H1 (cell line): ENCODE measurements around the gene TSC22D1. TPM values are rescaled to one million over a fixed set of nuclear protein-coding genes. Genes with fewer than 3 reads are reported as not detected.

Experiments used
- CTCF ChIA-PET: fragments of 300-600 bp; sonication (Branson Sonifier 250); formaldehyde crosslinking; loops from one replicate; lab custom pipeline; 2021; ENCODE audit not compliant: partially characterized antibody; lab: Charles Lee
- POLR2A ChIA-PET: fragments of 300-600 bp; sonication (Branson Sonifier 250); formaldehyde crosslinking; loops from one replicate; lab custom pipeline; 2021; ENCODE audit warnings: inconsistent platforms; ENCODE audit not compliant: partially characterized antibody; lab: Charles Lee
- DNase-seq, 2 experiments: peaks; one replicate each; pipeline versions ENCODE4 v3.0.0 to v3.0.0-alpha.2; 2010 to 2022; ENCODE audit warnings: low spot score in 2 of 2, low read depth in 1 of 2, mixed read lengths in 1 of 2
- FAIRE-seq: peaks from 2 replicates; lab custom pipeline; 2011; peaks lifted over from hg19 to GRCh38; lab: Jason Lieb, UNC
- H2AFZ ChIP-seq: 2 replicates; pipeline ENCODE4 v1.8.1; 2012; ENCODE audit warnings: low read length, inconsistent platforms
- H2AK5ac ChIP-seq: 2 replicates; pipeline ENCODE4 v1.6.1; 2013; ENCODE audit warnings: low read depth, low read length
- H2BK120ac ChIP-seq: replicated peaks from 2 replicates; pipeline ENCODE3; 2013; ENCODE audit warnings: low read depth, low read length, inconsistent platforms
- H2BK12ac ChIP-seq: 2 replicates; pipeline ENCODE4 v1.6.1; 2013; ENCODE audit warnings: low read depth, low read length
- H2BK15ac ChIP-seq: 2 replicates; pipeline ENCODE4 v1.6.1; 2013; ENCODE audit warnings: low read length
- H2BK20ac ChIP-seq: 2 replicates; pipeline ENCODE4 v1.6.1; 2013; ENCODE audit warnings: low read length
- H2BK5ac ChIP-seq: 2 replicates; pipeline ENCODE4 v1.6.1; 2013; ENCODE audit warnings: low read depth, low read length
- H3K14ac ChIP-seq: 2 replicates; pipeline ENCODE4 v1.6.1; 2013; ENCODE audit warnings: inconsistent platforms; ENCODE audit not compliant: insufficient read length
- H3K18ac ChIP-seq: 2 replicates; pipeline ENCODE4 v1.6.1; 2013; ENCODE audit warnings: low read length; ENCODE audit errors: extremely low read depth
- H3K23ac ChIP-seq: 2 replicates; pipeline ENCODE4 v1.6.1; 2013; ENCODE audit warnings: inconsistent platforms; ENCODE audit not compliant: insufficient read length
- H3K23me2 ChIP-seq: 2 replicates; pipeline ENCODE4 v1.6.1; 2013; ENCODE audit warnings: low read depth, low read length
- H3K27ac ChIP-seq: 2 replicates; pipeline ENCODE4 v1.6.1; 2011; ENCODE audit warnings: low read depth, low read length, inconsistent platforms
- H3K27me3 ChIP-seq, 4 experiments: replicated peaks in 1 of 4; 1 replicate in 1 of 4; 2 replicates in 3 of 4; pipeline versions ENCODE4 v1.6.1 to v1.8.1; 2011 to 2013; ENCODE audit warnings: low read length in 3 of 4, mild to moderate bottlenecking in 3 of 4, inconsistent platforms in 2 of 4, mixed read lengths in 2 of 4, moderate library complexity in 1 of 4; ENCODE audit not compliant: control insufficient read depth in 3 of 4, insufficient read depth in 3 of 4; ENCODE audit errors: extremely low read depth in 1 of 4
- H3K36me3 ChIP-seq, 4 experiments: 2 replicates each; pipeline versions ENCODE4 v1.6.1 to v1.8.1; 2011 to 2013; ENCODE audit warnings: mild to moderate bottlenecking in 4 of 4, low read length in 3 of 4, moderate library complexity in 2 of 4, control low read depth in 1 of 4, inconsistent platforms in 1 of 4; ENCODE audit not compliant: insufficient read depth in 4 of 4, control insufficient read depth in 2 of 4
- H3K4ac ChIP-seq: replicated peaks from 2 replicates; pipeline ENCODE3; 2013; ENCODE audit warnings: low read length, low read depth, mixed read lengths, inconsistent platforms; ENCODE audit not compliant: insufficient read length
- H3K4me1 ChIP-seq, 4 experiments: replicated peaks in 1 of 4; 1 replicate in 1 of 4; 2 replicates in 3 of 4; pipeline versions ENCODE4 v1.6.1 to v1.8.1; 2011 to 2013; ENCODE audit warnings: low read length in 3 of 4, inconsistent platforms in 2 of 4, mixed read lengths in 1 of 4; ENCODE audit not compliant: insufficient read depth in 4 of 4, control insufficient read depth in 3 of 4
- H3K4me2 ChIP-seq, 2 experiments: 2 replicates each; pipeline versions ENCODE4 v1.6.1 to v1.8.1; 2011 to 2013; ENCODE audit warnings: low read depth in 2 of 2, low read length in 2 of 2, control low read depth in 1 of 2, inconsistent platforms in 1 of 2, mild to moderate bottlenecking in 1 of 2; ENCODE audit not compliant: insufficient read depth in 1 of 2
- H3K4me3 ChIP-seq, 4 experiments: fragments of 200-600, 300-600 bp in 1 of 4; sonication (generic), shearing (Covaris generic), sonication (Bioruptor Twin) in 1 of 4; 2 replicates each; pipeline versions ENCODE4 v1.5.1 to v1.8.1; 2011 to 2016; ENCODE audit warnings: low read length in 4 of 4, low read depth in 3 of 4, control low read depth in 2 of 4, inconsistent platforms in 2 of 4, mild to moderate bottlenecking in 2 of 4, mixed read lengths in 1 of 4, moderate library complexity in 1 of 4; ENCODE audit not compliant: insufficient read depth in 2 of 4; ENCODE audit errors: extremely low read depth in 1 of 4
- H3K56ac ChIP-seq: replicated peaks from 2 replicates; pipeline ENCODE3; 2013; ENCODE audit warnings: low read depth, mild to moderate bottlenecking, mixed read lengths, low read length, inconsistent platforms; ENCODE audit not compliant: insufficient read length
- H3K79me1 ChIP-seq: 2 replicates; pipeline ENCODE4 v1.6.1; 2013; ENCODE audit warnings: low read depth, low read length, control low read depth
- H3K79me2 ChIP-seq, 2 experiments: 2 replicates each; pipeline versions ENCODE4 v1.6.1 to v1.8.1; 2012 to 2013; ENCODE audit warnings: low read length in 2 of 2, mild to moderate bottlenecking in 2 of 2, inconsistent platforms in 1 of 2; ENCODE audit not compliant: insufficient read depth in 2 of 2, control insufficient read depth in 1 of 2
- H3K9ac ChIP-seq, 4 experiments: replicated peaks in 1 of 4; 1 replicate in 1 of 4; 2 replicates in 3 of 4; pipeline versions ENCODE4 v1.6.1 to v1.8.1; 2011 to 2013; ENCODE audit warnings: low read depth in 3 of 4, low read length in 3 of 4, control low read depth in 2 of 4, mild to moderate bottlenecking in 2 of 4, moderate library complexity in 2 of 4, inconsistent platforms in 1 of 4; ENCODE audit errors: extremely low read depth in 1 of 4
- H3K9me3 ChIP-seq, 2 experiments: 2 replicates each; pipeline versions ENCODE4 v1.6.1 to v1.8.1; 2012 to 2013; ENCODE audit warnings: mild to moderate bottlenecking in 2 of 2, moderate library complexity in 2 of 2, control low read depth in 1 of 2, inconsistent platforms in 1 of 2, low read depth in 1 of 2, low read length in 1 of 2, mixed read lengths in 1 of 2; ENCODE audit not compliant: insufficient read depth in 2 of 2
- H4K20me1 ChIP-seq, 2 experiments: replicated peaks in 1 of 2; 2 replicates each; pipeline versions ENCODE3 to v1.8.1; 2011 to 2013; ENCODE audit warnings: inconsistent platforms in 2 of 2, low read length in 2 of 2, mild to moderate bottlenecking in 1 of 2; ENCODE audit not compliant: insufficient read depth in 2 of 2, control insufficient read depth in 1 of 2
- H4K5ac ChIP-seq: 2 replicates; pipeline ENCODE4 v1.6.1; 2013; ENCODE audit warnings: low read length, low read depth, mixed read lengths, inconsistent platforms; ENCODE audit not compliant: insufficient read length
- H4K8ac ChIP-seq: 2 replicates; pipeline ENCODE4 v1.8.0; 2013; ENCODE audit warnings: mild to moderate bottlenecking, moderate library complexity, low read length, inconsistent platforms; ENCODE audit not compliant: insufficient read depth; ENCODE audit errors: extremely low read depth
- H4K91ac ChIP-seq: replicated peaks from 2 replicates; pipeline ENCODE3; 2013; ENCODE audit warnings: low read length, mixed read lengths, inconsistent platforms; ENCODE audit not compliant: insufficient read length
- E2F6 ChIP-seq: IDR thresholded peaks from 2 replicates; pipeline ENCODE4 v1.6.1; 2012; ENCODE audit warnings: inconsistent platforms
- GABPA ChIP-seq: IDR thresholded peaks from 2 replicates; pipeline ENCODE4 v1.6.1; 2011; ENCODE audit warnings: mild to moderate bottlenecking, low read length, moderate library complexity, borderline replicate concordance; ENCODE audit not compliant: insufficient read depth
- WGBS, 2 experiments: shearing (Covaris generic) in 1 of 2; methylation state at CpG; one replicate each; pipeline versions ENCODE4 v1.1.6 to v1.1.7; 2013 to 2015; ENCODE audit warnings: low lambda C conversion rate in 2 of 2, mixed read lengths in 2 of 2, inconsistent platforms in 1 of 2, low coverage in 1 of 2, missing lambda C conversion rate in 1 of 2; ENCODE audit not compliant: insufficient replicate concordance in 2 of 2, insufficient coverage in 1 of 2, insufficient read length in 1 of 2; ENCODE audit errors: extremely low coverage in 1 of 2, missing lambda C conversion rate in 1 of 2; 5-methylcytosine and 5-hydroxymethylcytosine counted together
- polyA plus RNA-seq, 7 experiments: library from polyadenylated mRNA; depleted of rRNA in 3 of 7; stranded (reverse) in 5 of 7; unstranded in 2 of 7; fragments of >200 nt in 5 of 7; fragments of 200-250 nt in 2 of 7; gene quantifications; 1 replicate in 5 of 7; 2 replicates in 1 of 7; 4 replicates in 1 of 7; pipeline versions ENCODE4 v1.2.1 to v1.2.3, GENCODE V29; 2011 to 2013; ENCODE audit warnings: missing spikeins in 2 of 7, mixed read lengths in 2 of 7
- total RNA-seq: library from RNA; stranded (reverse); fragmentation: NEBNext Ultra II Directional; extraction: Animal tissue kit (Norgen Biotek cat#: 25700); gene quantifications from 2 replicates; pipeline ENCODE4 v1.2.1, GENCODE V29; 2021

TSC22D1 gene
- total and polyA plus RNA-seq, 2 of the 8 experiments (the other 6 are each of a cell fraction or from before 2014, with no cell fraction given): 52.6 to 80.9 TPM

GRCh38 chr13:44396701-44397580, 179.2 kb downstream of the TSC22D1 start:
- Histone ChIP-seq H3K23me2 (no peaks in the 10 kb centered on the region), H4K8ac (no peak overlapping the region), H3K4me1 (peaks cover 0 to 4% (median 2%) of the 10 kb centered on the region in 4 experiments; a peak in 3 of 7 replicates), H3K18ac (no peak overlapping the region; the same call in 1 of the 2 replicates), H4K91ac (no peak overlapping the region), H3K79me1 (no peaks in the 10 kb centered on the region), H3K79me2 (no peaks in the 10 kb centered on the region), H2BK15ac (no peak overlapping the region), H3K56ac (no peak overlapping the region), H3K27me3 (no peaks in the 10 kb centered on the region), H3K36me3 (no peaks in the 10 kb centered on the region), H3K4ac (no peak overlapping the region), H2BK20ac (no peak overlapping the region), H3K14ac (no peak overlapping the region), H2AFZ (peak overlapping the region; percentile 9; the same call in 1 of the 2 replicates), H3K4me3 (no peak overlapping the region), H3K4me2 (no peak overlapping the region), H2AK5ac (no peak overlapping the region), H2BK12ac (no peak overlapping the region), H2BK120ac (no peak overlapping the region), H3K9me3 (no peaks in the 10 kb centered on the region), H4K5ac (no peak overlapping the region), H2BK5ac (peak overlapping the region; percentile 8; the same call in 1 of the 2 replicates), H3K27ac (no peak overlapping the region), H3K9ac (no peak overlapping the region), H4K20me1 (no peaks in the 10 kb centered on the region), H3K23ac (no peak overlapping the region)
- 87% methylated on average over 26 of the region's 26 CpGs; no CpG with 5 or more reads in 1 of the 2 experiments for WGBS, 2 experiments
- POLR2A ChIA-PET: interaction anchor here (0.8 to 2.0 kb wide), 2 partner anchors 38 to 40 kb away, joined by 4 to 9 read pairs; no protein-coding TSS in a partner anchor
- FAIRE-seq (no peak), DNase-seq (no peak)
- CTCF ChIA-PET: interaction anchor here (0.7 to 1.6 kb wide), 11 partner anchors 10 to 495 kb away, joined by 3 to 5 read pairs (median 3); no protein-coding TSS in a partner anchor
- TF ChIP-seq GABPA: no peak
- peak; percentile 40; the same call in 1 of the 2 replicates for TF ChIP-seq E2F6
